ENCODE results near the gene ADAM19.

Gene ADAM19

GRCh38 chr5:157469073-157469472 is 106.5 kb downstream of the ADAM19 start:
- DNase-seq, result no peak
- H3K27ac ChIP-seq, result no peak overlapping the region
- H3K36me3 ChIP-seq, result no peaks in the 10 kb centered on the region
- H3K27me3 ChIP-seq (ENCODE audit: insufficient read depth, low read depth, severe bottlenecking), result no peaks in the 10 kb centered on the region
- no peak for TF ChIP-seq CTCF (IDR thresholded peaks at IDR 0.05; ENCODE audit: low read depth, low read length)
- H3K4me3 ChIP-seq (ENCODE audit: low read depth, low read length), result no peak overlapping the region
- no peaks in the 10 kb centered on the region for H3K9me3 ChIP-seq (ENCODE audit: severe bottlenecking)

DNA sequence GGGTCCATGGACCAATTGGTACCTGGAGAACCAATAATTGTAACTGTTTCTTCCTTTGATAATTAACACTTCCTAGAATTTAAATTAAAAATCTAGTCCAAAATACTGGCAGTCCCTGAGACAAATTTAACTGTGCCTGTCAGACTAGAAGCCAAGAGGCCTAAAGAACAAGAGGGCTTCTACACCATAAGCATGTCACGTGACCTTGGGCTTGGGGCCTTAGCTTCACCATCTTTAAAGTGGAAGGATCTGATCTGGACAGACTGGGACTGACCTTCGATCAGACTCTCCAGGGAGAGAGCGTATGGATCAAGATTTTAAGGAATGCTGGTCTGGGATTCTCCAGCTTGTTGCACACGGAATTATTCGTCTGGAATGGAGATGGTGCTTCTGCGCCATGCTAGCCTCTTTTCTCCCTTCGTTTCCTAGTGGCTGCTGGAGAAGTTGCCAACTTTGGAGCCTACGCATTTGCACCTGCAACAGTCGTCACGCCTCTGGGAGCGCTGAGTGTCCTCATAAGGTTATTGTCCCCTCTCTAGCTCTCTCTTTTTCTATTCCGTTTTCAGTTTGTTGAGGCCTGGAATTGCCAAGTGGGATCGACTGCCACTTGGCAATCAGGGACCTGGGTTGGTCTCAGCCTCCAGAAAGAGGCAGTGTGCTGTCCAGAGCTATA is 107.1 kb downstream of the ADAM19 start:
- no peak for DNase-seq
- H3K4me3 ChIP-seq (ENCODE audit: low read depth, low read length), result no peak overlapping the region
- TF ChIP-seq CTCF (IDR thresholded peaks at IDR 0.05; ENCODE audit: low read depth, low read length), result no peak
- H3K27ac ChIP-seq, result no peak overlapping the region
- no peaks in the 10 kb centered on the region for H3K27me3 ChIP-seq (ENCODE audit: insufficient read depth, low read depth, severe bottlenecking)
- no peaks in the 10 kb centered on the region for H3K9me3 ChIP-seq (ENCODE audit: severe bottlenecking)
- H3K36me3 ChIP-seq, result no peaks in the 10 kb centered on the region

DNA sequence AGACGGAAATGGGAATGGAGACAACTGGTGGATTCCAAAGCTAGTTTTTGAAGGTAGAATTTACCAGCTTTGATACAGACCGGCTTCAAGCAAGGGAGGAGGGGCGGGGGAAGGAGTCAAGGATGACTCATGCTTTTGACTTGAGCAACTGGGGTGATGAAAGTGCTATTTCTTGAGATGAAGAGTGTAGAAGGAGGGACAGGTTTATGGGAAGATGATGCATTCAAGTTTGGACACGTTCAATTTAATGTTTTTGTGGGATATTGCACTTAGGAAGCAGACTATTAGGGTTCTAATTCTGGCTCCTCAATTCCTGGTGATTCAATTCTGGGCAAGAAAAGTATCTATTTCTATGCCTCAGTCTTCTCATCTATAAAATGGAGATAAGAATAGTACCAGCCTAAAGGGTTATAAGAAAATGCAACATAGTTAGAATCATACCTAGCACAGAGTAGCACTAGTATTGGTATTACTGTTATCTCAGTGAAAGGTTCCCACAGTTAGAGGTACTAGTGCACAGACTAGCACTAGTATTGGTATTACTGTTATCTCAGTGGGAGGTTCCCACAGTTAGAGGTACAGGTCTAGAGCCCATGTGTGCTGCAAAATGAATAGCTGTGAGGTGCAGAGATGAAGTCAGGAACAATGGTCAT is 110.9 kb downstream of the ADAM19 start:
- H3K27me3 ChIP-seq (ENCODE audit: insufficient read depth, low read depth, severe bottlenecking), result no peaks in the 10 kb centered on the region
- H3K27ac ChIP-seq, result no peak overlapping the region
- no peak overlapping the region for H3K4me3 ChIP-seq (ENCODE audit: low read depth, low read length)
- DNase-seq, result no peak
- no peaks in the 10 kb centered on the region for H3K9me3 ChIP-seq (ENCODE audit: severe bottlenecking)
- no peak for TF ChIP-seq CTCF (IDR thresholded peaks at IDR 0.05; ENCODE audit: low read depth, low read length)
- H3K36me3 ChIP-seq, result no peaks in the 10 kb centered on the region

GRCh38 chr5:157463621-157464518 is 111.7 kb downstream of the ADAM19 start:
- Histone ChIP-seq H3K4me3 (ENCODE audit: low read depth, low read length) (no peak overlapping the region), H3K27ac (no peak overlapping the region), H3K27me3 (ENCODE audit: insufficient read depth, low read depth, severe bottlenecking) (no peaks in the 10 kb centered on the region), H3K36me3 (no peaks in the 10 kb centered on the region), H3K9me3 (ENCODE audit: severe bottlenecking) (no peaks in the 10 kb centered on the region)
- no peak for DNase-seq
- no peak for TF ChIP-seq CTCF (IDR thresholded peaks at IDR 0.05; ENCODE audit: low read depth, low read length)

DNA sequence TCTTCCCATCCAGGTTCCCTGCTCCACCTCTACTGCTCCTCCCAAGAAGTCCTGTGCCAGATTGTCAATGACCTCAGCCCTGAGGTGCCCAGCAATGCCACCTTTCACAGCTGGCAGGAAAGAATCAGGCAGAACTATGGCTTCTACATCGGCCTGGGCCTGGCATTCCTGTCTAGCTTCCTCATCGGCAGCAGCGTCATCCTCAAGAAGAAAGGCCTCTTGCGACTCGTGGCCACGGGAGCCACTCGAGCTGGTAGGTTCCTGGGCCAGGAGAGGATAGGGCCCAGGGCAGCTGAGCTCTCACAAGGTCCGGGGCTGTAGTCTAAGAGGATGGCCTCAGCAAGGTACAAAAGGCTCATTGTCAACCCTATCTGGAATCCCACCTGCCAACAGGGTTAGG is 112.5 kb downstream of the ADAM19 start:
- Histone ChIP-seq H3K27me3 (ENCODE audit: insufficient read depth, low read depth, severe bottlenecking) (no peaks in the 10 kb centered on the region), H3K9me3 (ENCODE audit: severe bottlenecking) (no peaks in the 10 kb centered on the region), H3K27ac (no peak overlapping the region), H3K4me3 (ENCODE audit: low read depth, low read length) (no peak overlapping the region), H3K36me3 (no peaks in the 10 kb centered on the region)
- no peak for TF ChIP-seq CTCF (IDR thresholded peaks at IDR 0.05; ENCODE audit: low read depth, low read length)
- no peak for DNase-seq

Data from WERI-Rb-1 (cell line).